AG04449 (cell line): ENCODE data around the gene KCNQ5.

Source experiments
- CTCF ChIA-PET: fragments of 350-600 bp; formaldehyde crosslinking; extraction: SDS; loops from one replicate; lab custom pipeline; 2021; ENCODE audit warnings: antibody characterized with exemption; lab: Yijun Ruan, JAX
- POLR2A ChIA-PET: fragments of 400-600, 350-600 bp; formaldehyde crosslinking; extraction: SDS; loops from one replicate; lab custom pipeline; 2020; ENCODE audit warnings: antibody characterized with exemption, inconsistent platforms; lab: Yijun Ruan, JAX
- DNase-seq: peaks from one replicate; pipeline ENCODE4 v3.0.0-alpha.2; 2010; ENCODE audit warnings: low read depth, low spot score
- H3K4me3 ChIP-seq: 2 replicates; pipeline ENCODE4 v1.5.1; 2011; ENCODE audit warnings: low read depth, mild to moderate bottlenecking, control low read depth, low read length
- CTCF ChIP-seq: IDR thresholded peaks from one replicate; pipeline ENCODE4 v1.5.1; 2011; ENCODE audit warnings: mild to moderate bottlenecking, moderate library complexity, low read length, control low read depth, inconsistent platforms; ENCODE audit not compliant: insufficient read depth; ENCODE audit errors: missing control alignments

KCNQ5 gene

GRCh38 chr6:72659754-72660153 is 37.9 kb downstream of the KCNQ5 start:
- CTCF ChIA-PET = interaction anchor here (0.9 to 2.0 kb wide), 3 partner anchors 9 to 469 kb away, joined by 3 to 5 read pairs (median 4); no protein-coding TSS in a partner anchor
- TF ChIP-seq CTCF = no peak
- no peak overlapping the region for H3K4me3 ChIP-seq
- no peak for DNase-seq
- POLR2A ChIA-PET = no interaction called here

- no peak for TF ChIP-seq CTCF
- H3K4me3 ChIP-seq = no peak overlapping the region
- ChIA-PET CTCF (interaction anchor here (1.4 kb wide), 1 partner anchor 40 kb away, joined by 3 read pairs; no protein-coding TSS in a partner anchor), POLR2A (no interaction called here)
- no peak for DNase-seq
These were observed 39.5 kb downstream of the KCNQ5 start for GRCh38 chr6:72661411-72661810.

GRCh38 chr6:72665599-72665998 is 43.7 kb downstream of the KCNQ5 start:
- CTCF ChIA-PET = no interaction called here
- H3K4me3 ChIP-seq = no peak overlapping the region
- no peak for DNase-seq
- no peak for TF ChIP-seq CTCF
- POLR2A ChIA-PET = no interaction called here

GRCh38 chr6:72669324-72669723 is 47.5 kb downstream of the KCNQ5 start:
- TF ChIP-seq CTCF = no peak
- POLR2A ChIA-PET = no interaction called here
- no peak overlapping the region for H3K4me3 ChIP-seq
- DNase-seq = no peak
- CTCF ChIA-PET = interaction anchor here (1.6 kb wide), 1 partner anchor 9 kb away, joined by 5 read pairs; no protein-coding TSS in a partner anchor

- ChIA-PET CTCF (interaction anchor here (1.1 to 1.3 kb wide), 2 partner anchors 24 to 57 kb away, joined by 3 read pairs; no protein-coding TSS in a partner anchor), POLR2A (no interaction called here)
- no peak for TF ChIP-seq CTCF
- no peak overlapping the region for H3K4me3 ChIP-seq
- DNase-seq = no peak
These were observed 51.0 kb downstream of the KCNQ5 start for GRCh38 chr6:72672906-72673305.

- ChIA-PET POLR2A (no interaction called here), CTCF (no interaction called here)
- no peak for TF ChIP-seq CTCF
These were observed 53.0 kb downstream of the KCNQ5 start for GRCh38 chr6:72674842-72675241.

More at GRCh38 chr6:72674842-72675241, 53.0 kb downstream of the KCNQ5 start:
- DNase-seq = no peak
- no peak overlapping the region for H3K4me3 ChIP-seq
